HL-60 (cell line): Measurements from ENCODE around the gene HRH3.
A peak's percentile ranks its signal among the peaks of the same experiment; 100 is the strongest.

ENCODE experiments used
- DNase-seq, 2 experiments: peaks; one replicate each; pipeline ENCODE4 v3.0.0-alpha.2; 2010 to 2020; ENCODE audit warnings: low read depth in 1 of 2, low spot score in 1 of 2
- H3K27ac ChIP-seq: fragments of 250-450 bp; sonication (Bioruptor Pico); replicated peaks from 2 replicates; pipeline ENCODE4 v1.5.1; 2020; ENCODE audit warnings: mild to moderate bottlenecking, moderate library complexity
- H3K27me3 ChIP-seq: fragments of 250-450 bp; sonication (Bioruptor Pico); 2 replicates; pipeline ENCODE4 v1.5.1; 2021; ENCODE audit warnings: mild to moderate bottlenecking, moderate library complexity; ENCODE audit not compliant: insufficient read depth, poor library complexity, severe bottlenecking
- H3K4me3 ChIP-seq: replicated peaks from 2 replicates; pipeline ENCODE4 v1.5.1; 2011; ENCODE audit warnings: mild to moderate bottlenecking, control low read depth, low read length; ENCODE audit not compliant: insufficient read depth
- CTCF ChIP-seq: IDR thresholded peaks from one replicate; pipeline ENCODE4 v1.5.1; 2011; ENCODE audit warnings: low read length, control low read depth, inconsistent platforms; ENCODE audit not compliant: insufficient read depth
- GABPA ChIP-seq: IDR thresholded peaks from 2 replicates; pipeline ENCODE4 v1.6.1; 2012; ENCODE audit warnings: low read depth
- POLR2AphosphoS5 ChIP-seq: IDR thresholded peaks from 2 replicates; pipeline ENCODE4 v1.6.1; 2012; ENCODE audit warnings: low read depth
- SPI1 ChIP-seq: IDR thresholded peaks from 2 replicates; pipeline ENCODE4 v1.6.1; 2012; ENCODE audit warnings: low read depth, mild to moderate bottlenecking, borderline replicate concordance
- TF ChIP-seq, protein P1 (sequence below): IDR thresholded peaks from 2 replicates; pipeline ENCODE4 v1.6.1; 2012; ENCODE audit warnings: low read depth; ENCODE audit not compliant: insufficient replicate concordance

Gene HRH3

DNA sequence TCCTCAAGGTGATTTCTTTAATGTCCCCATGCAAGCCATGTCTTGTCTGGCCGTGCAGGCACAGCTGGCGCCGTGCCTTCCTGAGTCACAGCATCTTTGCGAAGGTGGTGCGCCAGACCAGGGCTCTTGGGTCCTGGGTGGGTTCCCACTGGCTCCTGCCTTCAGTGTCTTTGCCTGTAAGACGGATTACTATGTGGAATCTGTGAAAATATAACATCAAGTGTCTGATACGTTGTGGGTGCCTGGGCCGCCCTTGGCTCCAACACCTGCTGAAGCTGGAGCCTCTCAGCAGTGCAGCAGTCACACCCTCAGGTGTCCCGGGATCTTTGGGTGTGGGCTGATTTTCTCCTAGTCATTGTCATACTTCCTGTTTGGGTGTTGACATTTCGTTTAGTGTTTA lies 21.4 kb upstream of the HRH3 start:
- no peak overlapping the region for H3K27ac ChIP-seq
- H3K27me3 ChIP-seq: no peaks in the 10 kb centered on the region
- DNase-seq: no peak
- no peak overlapping the region for H3K4me3 ChIP-seq
- TF ChIP-seq CTCF (no peak), GABPA (no peak), SPI1 (no peak), POLR2AphosphoS5 (no peak)
- TF ChIP-seq, protein P1, sequence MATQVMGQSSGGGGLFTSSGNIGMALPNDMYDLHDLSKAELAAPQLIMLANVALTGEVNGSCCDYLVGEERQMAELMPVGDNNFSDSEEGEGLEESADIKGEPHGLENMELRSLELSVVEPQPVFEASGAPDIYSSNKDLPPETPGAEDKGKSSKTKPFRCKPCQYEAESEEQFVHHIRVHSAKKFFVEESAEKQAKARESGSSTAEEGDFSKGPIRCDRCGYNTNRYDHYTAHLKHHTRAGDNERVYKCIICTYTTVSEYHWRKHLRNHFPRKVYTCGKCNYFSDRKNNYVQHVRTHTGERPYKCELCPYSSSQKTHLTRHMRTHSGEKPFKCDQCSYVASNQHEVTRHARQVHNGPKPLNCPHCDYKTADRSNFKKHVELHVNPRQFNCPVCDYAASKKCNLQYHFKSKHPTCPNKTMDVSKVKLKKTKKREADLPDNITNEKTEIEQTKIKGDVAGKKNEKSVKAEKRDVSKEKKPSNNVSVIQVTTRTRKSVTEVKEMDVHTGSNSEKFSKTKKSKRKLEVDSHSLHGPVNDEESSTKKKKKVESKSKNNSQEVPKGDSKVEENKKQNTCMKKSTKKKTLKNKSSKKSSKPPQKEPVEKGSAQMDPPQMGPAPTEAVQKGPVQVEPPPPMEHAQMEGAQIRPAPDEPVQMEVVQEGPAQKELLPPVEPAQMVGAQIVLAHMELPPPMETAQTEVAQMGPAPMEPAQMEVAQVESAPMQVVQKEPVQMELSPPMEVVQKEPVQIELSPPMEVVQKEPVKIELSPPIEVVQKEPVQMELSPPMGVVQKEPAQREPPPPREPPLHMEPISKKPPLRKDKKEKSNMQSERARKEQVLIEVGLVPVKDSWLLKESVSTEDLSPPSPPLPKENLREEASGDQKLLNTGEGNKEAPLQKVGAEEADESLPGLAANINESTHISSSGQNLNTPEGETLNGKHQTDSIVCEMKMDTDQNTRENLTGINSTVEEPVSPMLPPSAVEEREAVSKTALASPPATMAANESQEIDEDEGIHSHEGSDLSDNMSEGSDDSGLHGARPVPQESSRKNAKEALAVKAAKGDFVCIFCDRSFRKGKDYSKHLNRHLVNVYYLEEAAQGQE: no peak

GRCh38 chr20:62240020-62240685 lies 20.1 kb upstream of the HRH3 start:
- Histone ChIP-seq H3K27me3 (no peaks in the 10 kb centered on the region), H3K4me3 (no peak overlapping the region), H3K27ac (peak overlapping the region; percentile 50; the same call in 1 of the 2 replicates)
- DNase-seq: peak in 1 of 2 experiments; percentile 69
- TF ChIP-seq, protein P1: no peak
- TF ChIP-seq GABPA: no peak; the same call in 1 of the 2 replicates
- TF ChIP-seq POLR2AphosphoS5: no peak
- TF ChIP-seq SPI1: peak; percentile 78
- no peak for TF ChIP-seq CTCF

DNA sequence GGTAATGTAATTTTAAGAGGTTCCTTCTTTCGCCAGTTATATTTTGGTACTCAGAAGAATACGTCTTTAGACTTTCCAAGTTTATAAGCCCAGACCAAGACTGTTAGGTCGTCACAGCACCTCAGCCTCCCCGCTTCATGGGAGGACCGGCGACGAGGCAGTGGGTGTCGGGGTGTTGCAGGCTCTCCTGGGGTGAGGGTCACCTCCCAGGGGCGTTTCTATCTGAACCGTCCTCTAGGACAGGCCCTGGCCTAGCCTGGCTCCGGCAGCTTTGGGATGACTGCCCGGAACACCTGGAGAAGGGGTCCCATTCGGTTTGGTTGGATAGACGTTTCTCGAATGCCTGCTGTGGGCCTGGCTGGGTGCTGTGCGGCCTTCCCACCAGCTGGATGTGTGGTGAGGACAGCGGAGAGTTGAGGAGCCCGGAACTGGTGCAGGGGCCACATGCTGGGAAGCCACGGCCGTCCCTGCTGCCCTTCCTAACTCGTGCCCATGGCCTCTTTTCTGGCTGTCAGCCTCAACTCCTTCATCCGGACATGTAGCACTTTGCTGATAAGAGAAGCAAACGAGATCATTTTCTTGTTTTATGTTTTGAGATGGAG lies 19.3 kb upstream of the HRH3 start:
- H3K27ac ChIP-seq: peak overlapping the region; percentile 50

More for the DNA sequence above, 19.3 kb upstream of the HRH3 start:
- H3K4me3 ChIP-seq: peak overlapping the region; percentile 71
- no peak for TF ChIP-seq SPI1
- no peak for TF ChIP-seq POLR2AphosphoS5
- TF ChIP-seq, protein P1: no peak
- no peak for TF ChIP-seq CTCF
- TF ChIP-seq GABPA: no peak
- no peak for DNase-seq
- H3K27me3 ChIP-seq: no peaks in the 10 kb centered on the region
